CD4-positive, alpha-beta T cell treated with Interleukin-15 for 1 hour (primary cell): ENCODE data around the gene ASIP.
A peak's percentile ranks its signal among the peaks of the same experiment; 100 is the strongest.

Source experiments
- DNase-seq: peaks from one replicate; pipeline ENCODE4 v3.0.0-alpha.2; 2020

The ASIP gene

GRCh38 chr20:34312544-34313217 is 71.5 kb downstream of the ASIP start:
- DNase-seq, result peak; percentile 84

- no peak for DNase-seq
These were observed 74.0 kb downstream of the ASIP start for GRCh38 chr20:34315236-34315635.

- no peak for DNase-seq
These were observed 75.1 kb downstream of the ASIP start for GRCh38 chr20:34316196-34316814.
